NCI-H146 treated with DMSO at 0.1 percent for 48 hours (cell line): ENCODE measurements around the gene TP53INP2.
"Not testable (repeated sequence)": the region's sequence is repeated elsewhere in the genome, so short reads cannot be mapped to it uniquely, and the experiment has no call there.

Experiments used
- DNase-seq: peaks from one replicate; lab custom pipeline; 2025; ENCODE audit not compliant: unreplicated experiment; lab: John Stamatoyannopoulos, UW

Gene TP53INP2

DNA sequence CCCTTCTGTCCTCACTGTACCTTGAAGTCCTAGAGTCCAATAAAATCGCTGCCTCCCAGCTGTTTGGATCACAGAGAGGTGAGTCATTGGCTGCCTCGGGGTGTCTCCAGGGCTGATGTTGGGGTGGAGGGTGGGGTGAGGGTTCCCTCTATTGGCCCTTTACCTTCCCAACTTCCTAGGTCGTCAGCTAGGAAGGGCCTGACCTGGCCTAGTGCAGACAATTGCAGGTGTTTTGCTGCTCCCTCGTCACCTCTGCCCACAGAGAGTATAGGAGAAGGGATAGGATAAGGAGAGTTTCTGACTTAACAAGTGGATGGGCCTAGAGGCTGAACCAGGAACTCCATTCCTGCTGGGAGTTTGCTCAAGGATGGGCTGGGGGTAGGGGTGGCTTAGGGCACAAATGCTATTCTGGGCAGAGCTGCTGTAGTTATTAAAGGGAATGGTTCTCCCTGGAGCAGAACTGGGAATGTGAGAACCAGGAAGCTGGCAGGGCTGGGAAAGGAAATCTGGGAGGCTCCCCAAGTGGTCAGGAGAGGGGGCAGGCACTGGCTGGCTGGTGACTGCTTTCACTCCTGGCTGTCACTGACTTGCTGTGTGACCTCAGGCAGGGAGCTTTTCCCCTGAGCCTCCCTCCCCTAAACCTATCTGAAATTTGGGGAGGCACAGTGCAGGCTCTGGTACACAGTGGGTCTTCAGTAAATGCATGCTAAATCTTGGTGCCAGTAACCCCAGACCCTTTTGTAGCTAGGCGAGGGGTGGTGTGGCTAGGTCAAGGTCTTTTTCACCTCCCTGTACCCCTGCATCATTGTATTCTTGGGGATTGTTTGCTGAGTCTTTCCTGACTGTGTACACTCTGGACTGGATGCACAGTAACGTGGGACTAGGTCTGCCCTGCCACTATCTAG is 1.5 kb downstream of the TP53INP2 start:
- DNase-seq, result no peak

DNA sequence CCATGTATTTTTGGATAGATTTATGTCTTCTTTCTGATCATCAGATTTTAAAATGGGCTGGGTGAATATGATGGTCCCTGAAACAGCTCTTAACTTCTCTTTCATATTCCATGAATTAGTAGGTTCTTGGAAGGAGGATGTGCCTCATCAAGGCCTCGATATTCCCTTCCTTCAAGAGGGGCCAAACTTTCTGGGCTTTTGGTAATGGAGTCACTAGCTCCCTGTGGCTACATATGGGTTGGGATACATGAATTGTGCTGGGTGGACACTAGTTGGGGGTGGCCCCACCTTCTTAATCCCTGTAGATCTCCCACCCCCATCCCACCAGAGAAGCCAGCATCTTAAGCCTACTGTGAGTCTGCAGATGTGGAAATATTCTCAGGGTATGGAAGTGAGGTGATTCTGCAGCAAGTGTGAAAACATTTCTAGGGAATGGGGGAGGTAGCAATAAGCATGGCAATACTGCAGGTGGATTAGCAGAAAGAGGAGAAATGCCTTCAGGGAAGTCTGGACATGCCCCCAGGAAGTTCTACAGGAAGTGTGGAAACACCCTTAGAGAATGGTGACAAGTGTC is 2.2 kb downstream of the TP53INP2 start:
- no peak for DNase-seq

DNA sequence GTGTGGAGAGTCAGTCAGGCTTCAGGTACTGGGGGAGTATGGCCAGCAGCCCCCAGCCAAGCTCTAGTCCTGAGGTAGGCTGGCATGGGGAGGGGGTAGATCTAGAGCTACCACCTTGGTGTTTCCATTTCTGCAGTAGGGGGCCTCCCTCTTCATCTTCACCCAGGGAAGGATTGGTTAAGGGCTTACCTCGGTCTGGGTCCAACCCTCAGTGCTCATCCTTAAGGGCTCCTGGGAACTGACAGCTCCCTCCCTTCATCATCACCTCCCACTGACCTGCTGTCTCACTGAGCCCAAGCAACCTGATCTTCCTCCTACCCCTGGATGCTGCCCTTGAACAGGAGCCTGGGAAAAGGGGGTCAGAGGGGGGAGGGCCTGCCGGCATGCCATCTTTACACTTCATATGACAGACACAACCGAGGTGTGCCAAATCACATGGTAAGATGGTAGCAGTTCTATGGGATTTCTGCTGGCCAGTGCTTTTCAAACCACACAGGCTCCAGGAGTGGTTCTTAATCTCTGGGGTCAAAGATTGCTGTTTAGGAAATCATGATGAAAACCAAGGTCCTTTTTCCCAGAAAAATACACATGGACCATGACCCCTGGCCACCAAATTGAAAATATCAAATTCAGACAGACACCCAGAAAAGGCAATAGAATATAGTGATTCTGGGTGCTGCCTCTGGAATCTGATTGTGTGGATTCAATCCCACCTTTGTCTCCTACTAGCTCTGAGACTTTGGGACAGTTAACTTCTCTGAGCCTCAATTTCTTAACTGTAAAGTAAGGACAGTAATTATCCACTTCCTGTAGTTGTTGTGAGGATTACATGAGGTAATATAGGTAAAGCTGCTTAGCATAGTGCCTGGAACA is 3.0 kb downstream of the TP53INP2 start:
- DNase-seq, result no peak

DNA sequence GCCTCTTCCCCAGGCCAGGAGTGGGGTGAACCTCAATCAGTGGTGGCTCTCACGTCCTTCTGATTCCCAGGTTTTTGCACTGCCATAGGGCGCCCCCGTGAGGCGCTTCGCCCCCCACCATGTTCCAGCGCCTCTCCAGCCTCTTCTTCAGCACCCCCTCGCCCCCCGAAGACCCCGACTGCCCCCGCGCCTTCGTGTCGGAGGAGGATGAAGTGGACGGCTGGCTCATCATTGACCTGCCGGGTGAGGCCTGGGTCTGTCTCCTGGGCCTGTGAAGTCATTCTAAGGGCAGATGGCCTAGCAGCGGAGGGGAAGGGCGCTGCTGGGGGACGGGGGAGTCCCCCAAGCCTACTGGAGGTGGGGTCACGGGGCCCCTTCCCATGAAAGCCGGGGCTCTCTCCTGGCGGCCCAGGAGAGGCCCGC is 4.5 kb downstream of the TP53INP2 start:
- peak; percentile 13 for DNase-seq

DNA sequence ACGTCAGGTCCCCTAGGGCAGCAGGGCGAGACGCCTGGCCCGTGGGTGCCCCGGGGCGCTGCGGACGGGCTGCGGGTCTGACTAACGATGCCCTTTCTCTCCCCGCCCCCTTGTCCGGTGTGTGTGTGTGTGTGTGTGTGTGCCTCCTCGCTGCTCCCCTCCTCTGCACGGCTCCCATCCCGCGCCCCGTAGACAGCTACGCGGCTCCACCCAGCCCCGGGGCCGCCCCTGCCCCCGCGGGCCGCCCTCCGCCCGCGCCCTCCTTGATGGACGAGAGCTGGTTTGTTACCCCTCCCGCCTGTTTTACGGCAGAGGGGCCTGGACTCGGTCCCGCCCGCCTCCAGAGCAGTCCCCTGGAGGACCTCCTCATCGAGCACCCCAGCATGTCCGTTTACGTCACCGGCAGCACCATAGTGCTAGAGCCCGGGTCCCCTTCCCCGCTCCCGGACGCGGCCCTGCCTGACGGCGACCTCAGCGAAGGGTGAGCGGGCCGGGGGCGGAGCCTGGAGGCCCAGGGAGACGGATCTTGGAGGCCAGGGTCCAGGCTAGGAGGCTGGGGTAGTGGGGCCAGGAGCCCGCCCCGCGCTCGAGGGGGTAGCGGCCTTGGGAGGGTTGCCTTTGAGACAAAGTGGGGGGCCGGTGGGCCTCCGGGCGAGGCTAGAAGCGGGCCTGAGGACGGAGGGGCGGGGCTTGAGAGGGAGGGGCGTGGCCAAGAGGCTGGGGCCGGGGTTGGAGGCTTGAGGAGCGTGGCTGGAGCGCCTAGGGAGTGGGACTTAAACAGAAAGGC is 5.1 kb downstream of the TP53INP2 start:
- peak; percentile 89 for DNase-seq

DNA sequence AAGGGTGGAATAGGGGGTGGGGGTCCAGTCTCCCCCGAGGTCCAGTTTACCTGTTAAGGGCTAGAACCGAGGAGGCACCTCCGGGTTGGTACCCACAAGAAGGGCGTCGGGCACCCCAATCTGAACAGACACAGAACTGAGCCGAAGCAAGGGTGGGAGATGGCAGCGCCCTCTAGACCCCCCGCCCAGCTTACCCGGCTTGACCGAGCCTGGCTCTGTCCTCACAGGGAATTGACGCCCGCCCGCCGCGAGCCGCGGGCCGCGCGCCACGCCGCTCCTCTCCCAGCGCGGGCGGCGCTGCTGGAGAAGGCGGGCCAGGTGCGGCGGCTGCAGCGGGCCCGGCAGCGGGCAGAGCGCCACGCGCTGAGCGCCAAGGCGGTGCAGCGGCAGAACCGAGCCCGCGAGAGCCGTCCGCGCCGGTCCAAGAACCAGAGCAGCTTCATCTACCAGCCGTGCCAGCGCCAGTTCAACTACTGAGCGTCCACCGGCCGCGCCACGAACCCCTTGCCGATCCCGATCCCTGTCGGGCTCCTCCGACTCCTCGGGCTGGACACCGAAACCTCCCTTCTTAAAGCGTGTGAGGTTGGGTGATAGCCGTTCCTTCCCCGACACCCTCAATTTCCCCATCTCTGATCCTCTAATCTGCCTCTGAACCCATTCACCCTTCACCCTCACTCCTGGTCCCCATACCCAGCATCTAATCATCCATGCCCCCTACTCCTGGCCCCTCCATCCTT is 5.9 kb downstream of the TP53INP2 start:
- DNase-seq, result peak; percentile 89

DNA sequence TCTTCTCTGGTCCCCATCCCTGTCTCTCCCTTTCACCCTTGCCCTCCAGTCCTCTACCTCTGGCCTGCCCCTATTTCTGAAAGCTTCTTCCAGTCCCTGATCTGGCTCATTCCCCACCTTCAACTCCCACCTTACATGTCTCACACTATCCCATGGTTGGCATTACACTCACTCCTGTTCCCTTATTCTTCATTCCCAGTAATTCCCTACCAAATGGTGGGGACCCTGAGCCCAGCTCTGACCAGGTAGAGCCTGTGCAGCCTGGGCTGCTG is 6.4 kb downstream of the TP53INP2 start:
- DNase-seq, result no peak

DNA sequence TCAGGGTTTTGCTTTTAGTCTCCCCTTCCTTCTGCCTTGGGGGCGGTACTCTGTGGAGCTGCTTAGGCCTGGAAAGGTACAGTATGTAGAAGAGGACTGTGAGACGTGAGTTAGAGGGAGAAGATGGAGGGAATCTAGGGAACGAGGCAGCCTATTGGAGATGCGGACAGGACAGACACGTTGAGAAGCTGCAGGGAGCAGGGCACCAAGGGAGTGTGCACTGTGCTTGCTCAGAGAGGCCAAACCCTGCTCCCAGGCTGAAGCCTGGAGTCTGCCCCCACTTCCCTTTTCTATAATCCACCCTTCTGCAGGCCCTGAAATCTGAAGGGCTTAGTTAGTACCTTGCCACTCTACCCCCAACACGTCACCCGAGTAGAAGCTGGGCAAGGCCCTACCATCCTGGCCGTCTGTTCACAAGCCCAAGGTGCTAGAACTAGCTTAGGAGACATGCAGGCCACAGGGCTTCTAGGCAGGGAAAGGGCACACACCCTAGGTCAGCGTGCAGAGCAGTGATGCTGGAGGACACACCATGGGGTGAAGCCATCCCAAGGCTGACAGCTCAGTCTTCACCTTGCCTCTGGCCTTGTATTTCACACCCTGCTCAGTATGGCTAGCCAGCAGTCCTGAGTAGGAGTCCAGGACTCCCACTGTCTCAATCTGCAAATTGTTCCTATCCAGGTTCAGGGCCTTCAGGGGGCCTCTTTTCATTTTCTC is 6.9 kb downstream of the TP53INP2 start:
- DNase-seq, result no peak

DNA sequence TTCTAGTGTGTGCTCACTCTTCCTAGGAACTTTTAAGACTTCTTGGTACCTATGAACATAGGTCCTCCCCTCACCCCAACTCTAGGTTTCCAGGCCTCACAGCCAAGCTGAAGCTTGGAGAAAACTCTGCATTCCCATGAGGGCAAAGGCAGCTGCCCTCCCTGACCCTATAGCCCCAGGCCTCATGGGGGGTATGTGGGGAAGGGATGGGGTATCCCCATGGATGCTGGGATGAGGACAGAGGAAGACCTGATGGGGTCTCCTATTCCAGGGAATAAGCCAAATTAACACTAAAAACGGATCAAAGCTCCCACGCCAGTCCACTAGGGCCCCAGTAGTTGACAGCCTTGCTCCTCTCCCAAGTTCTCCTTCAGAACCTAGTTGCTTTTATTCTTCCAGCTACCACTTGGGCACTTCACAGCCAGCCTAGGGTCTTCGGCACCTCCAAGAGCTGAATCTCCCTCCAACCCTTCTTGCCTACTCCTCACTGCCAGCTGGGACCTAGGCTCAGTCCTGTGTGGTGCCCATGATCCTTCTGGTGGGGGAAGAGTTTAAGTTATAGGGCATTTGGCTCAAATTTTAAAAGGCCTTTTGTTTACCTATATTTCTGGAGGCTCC is 7.8 kb downstream of the TP53INP2 start:
- DNase-seq, result no peak

DNA sequence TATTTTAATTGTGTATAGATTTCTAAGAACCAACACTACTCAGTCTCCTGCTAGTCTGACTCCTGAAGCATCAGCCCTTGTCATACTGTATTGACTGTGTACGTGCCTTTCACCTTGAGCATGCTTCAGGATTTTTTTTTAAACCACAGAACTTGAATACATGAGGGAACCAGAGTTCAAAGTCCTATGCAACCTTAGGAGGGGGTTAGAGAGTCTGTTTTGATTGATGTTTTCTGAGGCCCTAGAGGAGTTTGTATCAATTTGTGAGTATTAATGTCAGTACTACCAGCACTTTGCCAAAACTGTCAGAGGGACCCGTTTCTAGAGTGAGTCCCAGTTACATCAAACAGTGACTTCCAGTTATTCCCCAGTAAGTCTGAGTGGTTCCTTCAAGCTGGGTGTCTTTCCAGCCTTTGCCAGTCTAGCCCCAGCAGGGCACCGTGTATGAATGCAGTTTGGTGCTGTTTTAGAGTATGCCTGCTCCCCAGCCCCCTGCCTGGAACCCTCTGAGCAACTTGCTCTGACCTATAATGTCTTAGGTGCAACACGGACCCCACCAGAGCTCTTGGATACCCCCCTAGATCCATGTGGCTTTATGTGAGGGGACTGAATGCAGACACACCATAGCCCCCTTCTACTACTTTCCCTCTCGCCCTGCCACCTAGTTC is 8.5 kb downstream of the TP53INP2 start:
- DNase-seq, result no peak

DNA sequence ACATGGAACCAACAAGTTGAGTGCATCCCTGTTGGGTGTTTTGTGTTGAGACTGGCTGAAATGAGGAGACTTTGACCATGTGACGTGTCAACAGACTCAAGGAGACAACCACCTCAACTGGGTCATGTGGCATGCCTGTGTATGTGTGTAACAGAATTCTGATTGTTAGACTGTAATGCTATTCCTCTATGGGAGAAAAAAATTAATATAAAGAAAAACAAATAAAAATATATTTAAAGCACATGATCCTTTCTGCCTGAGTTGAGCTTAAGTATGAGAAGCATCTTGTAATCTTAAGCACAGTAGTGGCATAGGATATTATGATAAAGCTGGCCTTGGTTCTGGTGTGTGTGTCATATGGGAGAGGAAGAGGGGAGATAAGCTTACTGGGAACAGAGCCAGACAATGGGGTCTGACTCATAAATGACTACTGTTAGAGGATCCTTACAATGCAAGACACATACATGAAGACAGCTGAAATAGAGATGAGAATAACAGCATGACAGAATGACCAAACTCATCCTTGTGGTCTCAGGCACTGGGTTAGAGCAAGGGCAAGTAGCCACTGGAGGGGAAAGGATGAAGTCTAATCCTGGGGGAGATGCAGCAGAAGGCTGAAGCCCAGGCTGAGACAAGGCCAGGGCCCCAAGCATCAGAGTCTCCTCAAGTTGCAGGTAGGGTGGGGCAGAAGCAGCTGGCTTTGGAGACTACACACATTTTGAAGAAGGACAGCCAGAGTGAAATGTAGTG is 9.2 kb downstream of the TP53INP2 start:
- no peak for DNase-seq

DNA sequence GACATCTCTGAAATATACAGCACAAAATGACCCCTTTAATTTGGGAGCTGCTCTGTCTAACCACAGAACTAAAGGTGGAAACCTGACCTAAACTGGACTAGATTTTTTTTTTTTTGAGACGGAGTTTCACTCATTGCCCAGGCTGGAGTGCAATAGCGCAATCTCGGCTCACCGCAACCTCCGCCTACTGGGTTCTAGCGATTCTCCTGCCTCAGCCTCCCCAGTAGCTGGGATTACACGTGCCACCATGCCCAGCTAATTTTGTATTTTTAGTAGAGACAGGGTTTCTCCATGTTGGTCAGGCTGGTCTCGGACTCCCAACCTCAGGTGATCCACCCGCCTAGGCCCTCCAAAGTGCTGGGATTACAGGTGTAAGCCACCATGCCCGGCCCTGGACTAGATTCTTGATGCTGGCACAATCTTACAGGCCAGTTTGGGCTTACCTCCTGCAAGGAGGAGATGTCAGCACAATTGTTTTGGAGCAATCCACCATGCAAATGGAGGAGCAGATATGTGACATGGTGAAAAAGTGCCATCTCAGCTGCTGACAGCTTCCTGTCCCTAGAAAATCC is 9.9 kb downstream of the TP53INP2 start:
- not testable (repeated sequence) for DNase-seq

DNA sequence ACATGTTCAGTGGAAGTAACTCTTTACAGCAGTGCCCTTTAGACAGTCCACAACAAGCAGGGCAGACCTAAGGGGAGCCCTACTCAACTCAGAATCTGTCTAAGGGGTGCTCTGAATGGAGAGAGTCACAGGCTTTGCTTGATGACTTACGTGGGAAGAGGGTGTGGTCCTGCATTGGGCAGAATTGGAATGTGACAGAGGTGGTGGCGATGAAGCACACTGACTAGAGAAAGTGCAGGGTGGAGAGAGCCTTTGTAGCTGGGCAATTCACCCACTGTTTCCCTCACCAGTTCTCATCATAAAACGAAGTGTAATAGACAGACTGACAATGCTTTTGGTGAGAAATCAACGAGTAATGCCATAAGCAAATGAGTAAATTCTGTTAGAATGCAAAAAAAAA is 11.2 kb downstream of the TP53INP2 start:
- DNase-seq, result no peak

DNA sequence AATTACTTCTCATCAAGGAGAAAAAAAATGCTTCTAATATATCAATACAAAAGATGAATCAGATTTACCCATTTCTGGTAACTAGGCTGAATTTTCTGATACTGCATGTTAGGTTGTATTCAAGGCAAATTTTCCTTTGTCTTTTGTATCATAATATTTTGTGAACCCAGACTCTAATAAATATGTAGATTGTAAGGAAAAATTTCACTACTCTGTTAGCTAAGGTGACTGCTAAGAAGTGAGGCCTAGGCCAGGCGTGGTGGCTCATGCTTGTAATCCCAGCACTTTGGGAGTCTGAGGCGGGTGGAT is 12.7 kb downstream of the TP53INP2 start:
- DNase-seq, result no peak

DNA sequence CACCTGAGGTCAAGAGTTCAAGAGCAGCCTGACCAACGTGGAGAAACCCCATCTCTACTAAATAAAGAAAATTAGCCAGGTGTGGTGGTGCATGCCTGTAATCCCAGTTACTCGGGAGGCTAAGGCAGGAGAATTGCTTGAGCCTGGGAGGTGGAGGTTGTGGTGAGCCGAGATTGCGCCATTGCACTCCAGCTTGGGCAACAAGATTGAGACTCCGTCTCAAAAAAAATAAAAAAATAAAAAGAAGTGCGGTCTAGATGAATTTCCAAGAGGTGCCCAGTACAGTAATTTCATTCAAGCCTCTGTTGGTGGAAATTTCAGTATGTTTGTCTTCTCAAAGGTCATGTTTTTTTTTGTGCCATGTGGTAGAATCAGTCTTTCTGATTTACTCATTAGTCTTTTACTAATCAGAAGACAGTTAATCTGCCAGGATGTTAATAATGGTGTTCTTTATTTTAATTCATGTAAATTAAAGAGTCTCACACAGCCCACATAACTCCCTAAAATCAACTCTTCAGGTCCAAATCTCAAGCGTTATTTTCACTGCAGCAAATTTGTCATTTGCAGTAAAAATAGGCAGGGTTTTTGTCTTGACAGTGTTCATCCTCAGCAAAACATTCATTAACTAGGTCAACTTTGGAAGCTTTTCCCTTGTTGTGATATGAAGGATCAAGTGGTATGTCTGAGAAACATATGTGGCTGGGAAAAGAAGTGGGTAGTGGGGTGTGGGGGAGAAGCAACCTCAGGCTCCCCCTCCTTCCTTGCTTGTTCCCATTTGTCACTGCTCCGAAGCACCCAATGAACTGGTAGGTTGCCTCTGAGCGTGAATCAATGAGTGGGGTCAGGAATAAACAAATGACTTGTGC is 13.3 kb downstream of the TP53INP2 start:
- no peak for DNase-seq

DNA sequence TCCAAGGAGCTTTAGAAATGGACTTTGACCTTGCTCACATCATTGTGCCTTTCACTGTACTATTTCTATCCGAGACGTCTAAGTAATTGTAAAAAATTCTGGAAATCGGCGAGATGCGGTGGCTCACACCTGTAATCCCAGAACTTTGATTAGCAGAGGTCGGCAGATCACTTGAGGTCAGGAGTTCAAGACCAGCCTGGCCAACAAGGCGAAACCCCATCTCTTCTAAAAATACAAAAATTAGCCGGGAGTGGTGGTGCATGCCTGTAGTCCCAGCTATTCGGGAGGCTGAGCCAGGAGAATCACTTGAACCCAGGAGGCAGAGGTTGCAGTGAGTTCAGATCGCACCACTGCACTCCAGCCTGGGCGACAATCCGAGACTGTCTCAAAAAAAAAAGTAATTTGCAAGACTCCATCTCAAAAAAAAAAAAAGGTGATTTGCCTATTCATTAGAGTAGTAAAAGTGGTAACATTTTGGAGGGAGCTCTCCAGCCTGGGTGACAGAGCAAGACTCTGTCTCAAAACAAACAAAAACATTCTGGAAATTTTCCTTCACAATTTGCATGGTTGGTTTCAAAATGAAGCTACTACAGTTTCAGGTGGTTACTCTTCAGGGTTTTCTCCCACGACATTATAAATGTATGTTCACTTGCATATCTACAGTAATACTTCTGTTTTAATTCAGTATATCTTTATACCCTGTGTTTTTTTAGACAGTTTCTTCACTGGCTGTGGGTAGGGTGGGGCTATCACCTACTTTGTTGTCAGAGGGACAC is 15.3 kb downstream of the TP53INP2 start:
- not testable (repeated sequence) for DNase-seq
